ENCODE results near the gene PRIMA1. TPM values are rescaled to one million over a fixed set of nuclear protein-coding genes. Genes with fewer than 3 reads are reported as not detected.

The PRIMA1 gene
- polyA plus RNA-seq, 1 of the 3 experiments (the other 2 are of a cell fraction), result 0.18 TPM

DNA sequence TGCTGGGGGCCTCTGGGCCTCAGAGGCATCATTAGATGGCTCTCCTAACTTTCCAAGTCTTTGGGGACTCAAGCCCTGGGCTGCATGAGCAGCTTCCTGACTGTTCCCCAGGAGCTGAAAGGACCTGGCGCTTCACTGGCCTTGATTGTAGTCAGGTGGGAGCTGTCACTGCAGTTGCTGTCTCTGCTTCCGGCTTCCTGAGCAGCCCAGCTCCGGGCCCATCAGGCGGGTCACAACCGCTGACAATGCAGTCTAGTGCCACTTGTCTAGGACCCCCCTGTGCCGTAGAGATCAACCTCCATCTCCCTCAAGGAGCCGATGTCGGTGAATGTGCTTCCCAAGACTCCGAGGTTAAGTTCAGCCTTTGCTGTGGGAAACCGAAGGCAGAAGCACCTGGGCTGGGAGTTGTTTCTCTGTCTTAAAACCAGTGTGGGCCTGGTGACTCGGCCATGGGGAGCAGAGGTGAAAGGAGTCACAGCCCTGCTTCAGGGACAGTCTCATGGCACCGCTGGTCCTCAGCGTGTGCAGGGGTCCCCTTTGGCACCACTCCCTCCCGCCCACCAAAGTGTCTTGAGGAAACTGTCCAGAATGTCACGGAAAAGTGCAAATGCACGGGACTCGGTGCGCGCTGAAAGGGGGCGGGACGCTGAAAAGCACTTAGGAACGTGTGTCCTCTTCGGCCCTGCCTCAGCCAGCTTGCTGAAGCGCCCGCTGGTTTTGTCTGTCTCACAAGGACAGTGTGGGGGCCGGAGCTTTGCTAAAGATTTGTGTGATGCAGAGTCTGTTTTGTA is 44.8 kb downstream of the PRIMA1 start:
- H3K4me3 ChIP-seq (ENCODE audit: low read depth in 2 of 2, low read length in 1 of 2), result no peak overlapping the region
- H3K9me3 ChIP-seq, result no peaks in the 10 kb centered on the region
- ChIA-PET CTCF (interaction anchor here (1.0 kb wide), 1 partner anchor 45 kb away, joined by 4 read pairs; the partner anchor contains the start of gene PRIMA1), POLR2A (no interaction called here)
- WGBS (ENCODE audit: low lambda C conversion rate), result 73% methylated on average over 24 of the region's 26 CpGs
- no peaks in the 10 kb centered on the region for H3K79me2 ChIP-seq (ENCODE audit: insufficient read depth)
- no peaks in the 10 kb centered on the region for H3K9me2 ChIP-seq
- no peak overlapping the region for H3K4me2 ChIP-seq
- H3K27me3 ChIP-seq (ENCODE audit: insufficient read depth), result no peaks in the 10 kb centered on the region
- H4K20me1 ChIP-seq (ENCODE audit: insufficient read depth), result no peaks in the 10 kb centered on the region
- H3K4me1 ChIP-seq (ENCODE audit: control insufficient read depth in 1 of 2, insufficient read depth in 2 of 2, low read depth in 1 of 2, low read length in 1 of 2), result peaks cover 0 to 62% of the 10 kb centered on the region in 2 experiments; a peak in 1 of 4 replicates
- H3K36me3 ChIP-seq (replicated peaks in 1 of 2; ENCODE audit: control insufficient read depth in 1 of 2, insufficient read depth in 2 of 2, low read length in 1 of 2), result no peaks in the 10 kb centered on the region
- H3K27ac ChIP-seq (ENCODE audit: low read depth in 2 of 2, low read length in 1 of 2), result no peak overlapping the region
- DNase-seq, result no peak
- H3F3A ChIP-seq (replicated peaks; ENCODE audit: insufficient read depth), result no peaks in the 10 kb centered on the region
- H2AFZ ChIP-seq (ENCODE audit: low read depth), result no peak overlapping the region
- H3K9ac ChIP-seq, result no peak overlapping the region
- TF ChIP-seq SMC3 (IDR thresholded peaks at IDR 0.05; ENCODE audit: low read depth, low read length), result no peak
- TF ChIP-seq NRF1 (IDR thresholded peaks at IDR 0.05; ENCODE audit: low read depth, low read length), result no peak
- TF ChIP-seq, protein P1, sequence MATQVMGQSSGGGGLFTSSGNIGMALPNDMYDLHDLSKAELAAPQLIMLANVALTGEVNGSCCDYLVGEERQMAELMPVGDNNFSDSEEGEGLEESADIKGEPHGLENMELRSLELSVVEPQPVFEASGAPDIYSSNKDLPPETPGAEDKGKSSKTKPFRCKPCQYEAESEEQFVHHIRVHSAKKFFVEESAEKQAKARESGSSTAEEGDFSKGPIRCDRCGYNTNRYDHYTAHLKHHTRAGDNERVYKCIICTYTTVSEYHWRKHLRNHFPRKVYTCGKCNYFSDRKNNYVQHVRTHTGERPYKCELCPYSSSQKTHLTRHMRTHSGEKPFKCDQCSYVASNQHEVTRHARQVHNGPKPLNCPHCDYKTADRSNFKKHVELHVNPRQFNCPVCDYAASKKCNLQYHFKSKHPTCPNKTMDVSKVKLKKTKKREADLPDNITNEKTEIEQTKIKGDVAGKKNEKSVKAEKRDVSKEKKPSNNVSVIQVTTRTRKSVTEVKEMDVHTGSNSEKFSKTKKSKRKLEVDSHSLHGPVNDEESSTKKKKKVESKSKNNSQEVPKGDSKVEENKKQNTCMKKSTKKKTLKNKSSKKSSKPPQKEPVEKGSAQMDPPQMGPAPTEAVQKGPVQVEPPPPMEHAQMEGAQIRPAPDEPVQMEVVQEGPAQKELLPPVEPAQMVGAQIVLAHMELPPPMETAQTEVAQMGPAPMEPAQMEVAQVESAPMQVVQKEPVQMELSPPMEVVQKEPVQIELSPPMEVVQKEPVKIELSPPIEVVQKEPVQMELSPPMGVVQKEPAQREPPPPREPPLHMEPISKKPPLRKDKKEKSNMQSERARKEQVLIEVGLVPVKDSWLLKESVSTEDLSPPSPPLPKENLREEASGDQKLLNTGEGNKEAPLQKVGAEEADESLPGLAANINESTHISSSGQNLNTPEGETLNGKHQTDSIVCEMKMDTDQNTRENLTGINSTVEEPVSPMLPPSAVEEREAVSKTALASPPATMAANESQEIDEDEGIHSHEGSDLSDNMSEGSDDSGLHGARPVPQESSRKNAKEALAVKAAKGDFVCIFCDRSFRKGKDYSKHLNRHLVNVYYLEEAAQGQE (IDR thresholded peaks at IDR 0.05; ENCODE audit: low read depth, low read length), result no peak
- no peak for TF ChIP-seq YY1 (IDR thresholded peaks at IDR 0.05; ENCODE audit: low read depth)
- no peak for TF ChIP-seq RAD21 (IDR thresholded peaks at IDR 0.05; ENCODE audit: low read length)
- no peak for TF ChIP-seq TCF12 (IDR thresholded peaks at IDR 0.05)
- no peak for TF ChIP-seq EP300 (IDR thresholded peaks at IDR 0.05; ENCODE audit: borderline replicate concordance in 1 of 2, low read depth in 1 of 2, low read length in 1 of 2)
- TF ChIP-seq FOXJ3 (CRISPR knock-in tag; IDR thresholded peaks at IDR 0.05), result no peak
- no peak for TF ChIP-seq ZBTB33 (IDR thresholded peaks at IDR 0.05; ENCODE audit: borderline replicate concordance, low read depth)
- TF ChIP-seq GABPA (IDR thresholded peaks at IDR 0.05; ENCODE audit: low read depth), result no peak
- TF ChIP-seq PBX3 (IDR thresholded peaks at IDR 0.05), result no peak

Measured in SK-N-SH (cell line).